Stimulated activated CD8-positive, alpha-beta memory T cell treated with anti-CD3 and anti-CD28 coated beads, Interleukin-12 subunit alpha, Interleukin-12 subunit beta, amount 100 ng/mL, for 24 hours (primary cell): ENCODE measurements around the gene B3GALT5.
"Not testable (repeated sequence)": the region's sequence is repeated elsewhere in the genome, so short reads cannot be mapped to it uniquely, and the experiment has no call there.

Experiments used
- DNase-seq: peaks from one replicate; pipeline ENCODE4 v3.0.0-alpha.2; 2020; ENCODE audit errors: extremely low read depth

Gene B3GALT5

GRCh38 chr21:39666681-39667315 lies 54.1 kb downstream of the B3GALT5 start:
- no peak for DNase-seq

DNA sequence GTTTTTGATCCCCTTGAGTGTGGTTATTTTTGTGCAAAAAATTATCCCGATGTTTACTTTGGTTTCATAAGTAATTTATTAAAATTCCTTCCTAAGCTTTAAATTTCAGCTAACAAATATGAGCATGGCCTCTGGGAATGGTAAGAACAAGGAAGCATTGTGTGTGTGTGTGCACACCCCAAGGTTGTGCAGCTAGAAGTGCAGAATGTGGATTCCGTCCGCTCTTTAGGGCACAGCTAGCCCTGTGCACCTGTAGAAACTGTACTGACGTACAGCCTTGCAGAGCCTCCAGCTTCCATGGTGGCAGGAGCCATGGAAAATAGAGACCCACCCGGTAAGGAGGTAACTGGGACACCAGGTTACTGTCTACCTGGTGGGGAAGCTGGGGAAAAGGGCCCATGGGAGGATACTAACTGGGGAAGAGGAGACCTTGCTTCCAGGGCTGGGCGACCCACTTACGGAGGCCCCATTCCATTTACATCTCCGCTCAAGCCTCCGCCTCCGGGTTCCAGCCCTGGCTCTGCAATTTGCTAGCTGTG lies 54.7 kb downstream of the B3GALT5 start:
- DNase-seq, result no peak

- DNase-seq, result no peak
Measured at GRCh38 chr21:39668369-39668768, 55.6 kb downstream of the B3GALT5 start.

GRCh38 chr21:39669485-39669884 lies 56.7 kb downstream of the B3GALT5 start:
- DNase-seq, result no peak

GRCh38 chr21:39669976-39670661 lies 57.4 kb downstream of the B3GALT5 start:
- DNase-seq, result no peak

DNA sequence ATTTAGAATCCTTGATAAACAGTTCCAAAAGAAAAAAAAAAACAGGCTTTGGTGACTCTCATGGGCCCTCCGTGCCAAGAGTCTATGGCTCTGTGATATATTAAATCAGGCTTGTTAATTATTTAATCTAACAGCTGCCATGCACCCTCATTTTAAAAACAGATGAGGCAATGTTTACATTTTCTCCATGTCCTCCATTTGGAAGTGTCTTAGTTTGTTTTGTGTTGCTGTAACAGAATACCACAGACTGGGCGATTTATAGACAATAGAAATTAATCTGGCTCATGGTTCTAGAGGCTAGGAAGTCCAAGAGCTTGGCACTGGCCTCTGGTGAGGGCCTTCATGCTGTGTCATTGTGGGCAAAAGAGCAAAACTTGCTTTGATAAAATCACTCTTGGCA lies 58.0 kb downstream of the B3GALT5 start:
- DNase-seq, result no peak

- no peak for DNase-seq
Measured at GRCh38 chr21:39671986-39672385, 59.2 kb downstream of the B3GALT5 start.

DNA sequence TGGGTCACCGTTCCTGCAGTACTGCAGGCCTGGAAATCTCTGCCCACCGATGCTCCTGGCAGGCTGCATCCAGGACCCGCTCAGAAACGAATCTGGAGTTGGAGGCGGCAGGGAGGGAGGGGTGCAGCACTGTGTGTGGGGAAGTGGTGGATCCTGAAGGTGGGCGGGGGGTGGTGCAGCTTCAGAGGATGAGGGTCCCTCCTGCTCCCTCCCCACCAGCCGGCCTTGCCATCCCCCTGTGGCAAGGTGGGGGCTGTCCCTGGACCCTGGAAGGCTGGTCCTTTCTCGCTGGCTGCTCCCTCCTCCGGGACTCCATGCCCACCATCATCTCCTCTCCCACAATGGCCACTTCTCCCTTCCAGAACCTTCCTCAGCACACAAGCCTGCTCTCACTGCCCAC lies 60.4 kb downstream of the B3GALT5 start:
- no peak for DNase-seq

DNA sequence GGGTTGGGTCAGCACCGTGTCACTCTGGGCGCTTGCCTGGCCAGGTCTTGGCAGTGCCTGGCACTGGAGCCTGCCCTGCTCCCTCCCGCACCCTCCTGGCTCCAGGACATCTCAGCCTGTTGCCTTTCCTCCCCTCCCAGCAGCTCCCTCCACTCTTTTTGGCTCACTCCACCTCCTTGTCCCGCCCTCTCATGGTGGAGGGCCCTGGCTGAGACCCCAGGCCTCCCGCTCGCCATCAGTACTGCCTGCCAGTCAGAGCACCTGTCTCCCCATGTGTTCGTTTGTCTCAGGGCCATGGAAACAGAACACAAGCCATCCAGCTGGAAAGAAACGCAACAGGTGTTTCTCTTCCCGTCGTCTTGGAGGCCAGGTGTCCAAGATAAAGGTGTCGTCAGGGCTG lies 61.0 kb downstream of the B3GALT5 start:
- no peak for DNase-seq

DNA sequence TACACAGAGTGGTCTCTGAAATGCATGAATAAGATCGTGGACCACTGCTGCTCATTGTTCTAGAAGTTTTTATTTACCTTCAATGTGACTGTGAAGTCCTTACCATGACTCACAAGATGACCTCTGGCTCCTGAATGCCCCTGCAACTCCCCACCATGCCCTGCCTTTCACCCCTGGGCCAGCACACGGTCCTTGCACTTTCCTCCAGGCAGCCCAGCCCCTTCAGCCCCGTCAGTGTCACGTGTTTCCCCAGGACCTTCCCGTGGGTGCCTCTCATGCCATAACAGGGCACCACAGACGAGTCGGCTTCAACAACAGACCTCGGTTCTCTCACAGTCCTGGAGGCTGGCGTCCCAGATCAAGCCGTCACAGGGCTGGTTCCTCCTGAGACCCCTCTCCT lies 62.1 kb downstream of the B3GALT5 start:
- no peak for DNase-seq

DNA sequence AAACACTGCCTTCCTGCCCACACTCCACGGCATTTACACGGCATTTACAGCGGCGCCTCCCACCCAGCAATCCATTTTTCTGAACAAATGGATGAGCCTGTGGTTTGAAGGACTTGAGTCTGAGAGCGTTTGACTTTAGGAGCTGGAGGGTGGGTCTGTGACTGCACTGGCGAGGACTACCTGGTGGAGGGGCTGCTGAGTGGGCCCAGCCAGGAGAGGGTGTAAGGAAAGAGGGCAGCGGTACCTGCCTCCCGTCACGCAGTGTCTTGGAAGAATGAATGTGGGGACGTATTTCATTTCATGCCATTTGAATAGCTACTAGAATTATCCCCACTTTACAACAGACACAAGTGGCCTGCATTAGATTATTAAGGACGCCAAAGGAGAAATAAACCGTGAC lies 62.9 kb downstream of the B3GALT5 start:
- DNase-seq, result no peak

GRCh38 chr21:39675993-39676661 lies 63.4 kb downstream of the B3GALT5 start:
- DNase-seq, result no peak

DNA sequence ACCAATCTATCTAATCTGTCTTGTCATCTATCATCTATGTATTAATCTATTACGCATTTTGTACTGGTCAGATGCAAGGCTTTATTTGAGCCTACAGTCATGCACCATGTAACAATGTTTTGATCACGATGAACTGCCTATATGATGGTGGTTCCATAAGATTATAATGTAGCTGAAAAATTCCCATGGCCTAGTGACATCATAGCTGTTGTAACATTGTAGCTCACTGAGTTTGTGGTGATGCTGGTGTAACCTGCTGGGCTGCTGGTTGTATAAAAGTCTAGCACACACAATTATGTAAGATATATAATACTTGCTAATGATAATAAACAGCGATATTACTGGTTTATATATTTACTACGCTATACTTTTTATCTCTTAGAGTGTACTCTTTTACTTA lies 67.5 kb downstream of the B3GALT5 start:
- no peak for DNase-seq

- no peak for DNase-seq
Measured at GRCh38 chr21:39681257-39681656, 68.5 kb downstream of the B3GALT5 start.

DNA sequence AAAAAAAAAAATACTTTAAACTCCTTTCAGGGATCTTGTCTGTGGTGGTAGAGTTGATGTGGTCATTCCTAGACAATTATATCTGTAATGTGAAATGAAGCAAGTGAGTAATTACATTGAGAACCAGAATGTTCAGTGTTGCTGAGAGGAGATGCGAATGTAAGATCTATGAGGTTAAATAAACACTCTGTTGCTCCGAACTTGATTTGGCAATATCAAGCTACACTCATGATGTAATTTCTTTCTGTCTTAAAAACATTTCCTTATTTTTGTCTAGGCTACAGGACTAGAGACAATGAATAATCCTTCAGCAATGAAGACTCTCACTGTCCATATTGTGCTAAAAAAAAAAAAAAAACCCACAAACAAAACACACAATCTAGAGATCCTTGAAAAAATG lies 69.1 kb downstream of the B3GALT5 start:
- DNase-seq, result no peak

DNA sequence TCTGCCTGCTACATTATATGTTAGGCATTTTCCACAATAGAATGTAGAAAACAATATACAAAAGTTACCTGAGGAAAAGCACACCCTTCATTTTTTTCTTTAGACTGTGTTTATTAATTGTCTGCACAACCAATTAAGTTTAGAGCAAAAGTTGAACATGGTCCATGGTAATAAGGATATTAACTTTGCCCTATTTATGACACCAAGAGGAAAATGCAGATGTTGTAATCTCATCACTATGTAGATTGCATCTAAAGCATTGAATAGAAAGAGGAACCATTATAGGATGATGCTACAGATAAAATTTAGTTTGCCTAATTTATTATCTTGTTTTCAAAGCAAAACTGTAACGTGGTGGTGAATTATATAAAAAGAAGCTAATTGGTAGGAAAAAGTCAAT lies 72.5 kb downstream of the B3GALT5 start:
- no peak for DNase-seq

GRCh38 chr21:39685991-39686390 lies 73.3 kb downstream of the B3GALT5 start:
- DNase-seq, result no peak

- no peak for DNase-seq
Measured at GRCh38 chr21:39686646-39687468, 74.1 kb downstream of the B3GALT5 start.

GRCh38 chr21:39688010-39688409 lies 75.3 kb downstream of the B3GALT5 start:
- DNase-seq, result no peak

DNA sequence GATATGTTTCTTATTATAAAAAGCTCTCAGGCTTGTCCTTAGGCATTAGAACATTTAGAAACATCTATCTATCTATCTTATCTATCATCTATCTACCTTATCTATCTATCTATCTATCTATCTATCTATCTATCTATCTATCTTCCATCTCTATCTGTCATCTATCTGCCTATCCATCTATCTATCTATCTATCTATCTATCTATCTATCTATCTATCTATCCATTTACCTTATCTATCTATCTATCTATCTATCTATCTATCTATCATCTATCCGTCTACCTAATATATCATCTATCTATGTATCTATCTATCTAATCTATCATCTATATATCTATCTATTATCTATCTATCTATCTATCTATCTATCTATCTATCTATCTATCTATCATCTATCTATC lies 77.1 kb downstream of the B3GALT5 start:
- DNase-seq, result not testable (repeated sequence)

GRCh38 chr21:39690454-39690853 lies 77.7 kb downstream of the B3GALT5 start:
- DNase-seq, result no peak

DNA sequence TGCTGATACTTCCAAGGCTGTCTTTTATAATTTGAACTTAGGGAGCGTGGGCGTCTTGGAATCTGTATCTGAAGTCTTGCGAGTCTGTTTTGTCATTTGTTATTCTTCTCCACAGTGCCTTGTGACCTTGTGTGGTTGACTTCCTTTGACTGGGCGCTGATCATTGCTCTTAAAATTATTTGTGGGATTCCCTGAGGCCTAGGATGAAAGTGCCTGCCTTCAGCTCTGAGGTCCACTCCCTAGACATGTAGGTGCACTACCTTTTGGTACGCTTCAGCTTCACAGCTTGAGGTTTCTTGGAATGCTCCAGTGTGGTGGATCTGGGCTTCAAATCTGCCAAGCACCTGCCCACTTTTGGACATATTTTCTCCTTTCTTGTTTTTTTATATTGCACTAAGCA lies 82.0 kb downstream of the B3GALT5 start:
- DNase-seq, result no peak
